Fibroblast of skin of back (primary cell): Measurements from ENCODE around the gene TRMT2A. TPM values are rescaled to one million over a fixed set of nuclear protein-coding genes. Genes with fewer than 3 reads are reported as not detected.
A peak's percentile ranks its signal among the peaks of the same experiment; 100 is the strongest.
"Not testable (repeated sequence)": the region's sequence is repeated elsewhere in the genome, so short reads cannot be mapped to it uniquely, and the experiment has no call there.

Experiments used
- DNase-seq: peaks from one replicate; pipeline ENCODE4 v3.0.0-alpha.2; 2013
- polyA plus RNA-seq, 2 experiments: library from polyadenylated mRNA; unstranded; fragments of 120-200 nt; gene quantifications; one replicate each; pipeline ENCODE4 v1.2.1, GENCODE V29; 2013; ENCODE audit not compliant: insufficient read length in 2 of 2

The TRMT2A gene
- 26.6 TPM for polyA plus RNA-seq (2013, experiment 1 of 2; ENCODE audit: insufficient read length)
- 27.0 TPM for polyA plus RNA-seq (2013, experiment 2 of 2; ENCODE audit: insufficient read length)

GRCh38 chr22:20116951-20117632 is at the start of gene TRMT2A:
Gene TRMT2A (minus strand): TSS chr22:20117226. CDS start chr22:20116906, 320 bp downstream.
- peak; percentile 98 for DNase-seq

GRCh38 chr22:20166703-20167102 is 49.7 kb upstream of the TRMT2A start:
- no peak for DNase-seq

GRCh38 chr22:20165913-20166312 is 48.9 kb upstream of the TRMT2A start:
- no peak for DNase-seq

GRCh38 chr22:20165421-20165820 is 48.4 kb upstream of the TRMT2A start:
- DNase-seq, result no peak

GRCh38 chr22:20164863-20165262 is 47.8 kb upstream of the TRMT2A start:
- DNase-seq, result no peak

GRCh38 chr22:20160041-20160440 is 43.0 kb upstream of the TRMT2A start:
- DNase-seq, result no peak

GRCh38 chr22:20159531-20159930 is 42.5 kb upstream of the TRMT2A start:
- DNase-seq, result not testable (repeated sequence)

GRCh38 chr22:20159076-20159475 is 42.0 kb upstream of the TRMT2A start:
- DNase-seq, result no peak

GRCh38 chr22:20158391-20159036 is 41.5 kb upstream of the TRMT2A start:
- no peak for DNase-seq

GRCh38 chr22:20157430-20158183 is 40.6 kb upstream of the TRMT2A start:
- DNase-seq, result no peak

GRCh38 chr22:20156611-20157429 is 39.8 kb upstream of the TRMT2A start:
- DNase-seq, result peak; percentile 56

- no peak for DNase-seq
Observed at GRCh38 chr22:20156042-20156389, 39.0 kb upstream of the TRMT2A start.

GRCh38 chr22:20155330-20156041 is 38.5 kb upstream of the TRMT2A start:
- peak; percentile 34 for DNase-seq

GRCh38 chr22:20154602-20155187 is 37.7 kb upstream of the TRMT2A start:
- no peak for DNase-seq

GRCh38 chr22:20153945-20154344 is 36.9 kb upstream of the TRMT2A start:
- no peak for DNase-seq

- no peak for DNase-seq
Observed at GRCh38 chr22:20152464-20152890, 35.5 kb upstream of the TRMT2A start.

GRCh38 chr22:20151276-20151588 is 34.2 kb upstream of the TRMT2A start:
- DNase-seq, result no peak

GRCh38 chr22:20150381-20151275 is 33.6 kb upstream of the TRMT2A start, which contains the start of gene CCDC188:
Gene CCDC188 (minus strand): TSS chr22:20151055. CDS start chr22:20150986, 69 bp downstream.
- DNase-seq, result no peak

GRCh38 chr22:20149257-20150250 is 32.5 kb upstream of the TRMT2A start:
- DNase-seq, result no peak
